Muscle layer of duodenum (tissue), 2 donors: ENCODE data around the gene ANKRD60.

Experiments used
- H3K27ac ChIP-seq: one replicate; pipeline ENCODE4 v1.7.0; 2013; ENCODE audit warnings: mild to moderate bottlenecking, low read length
- H3K27me3 ChIP-seq: one replicate; pipeline ENCODE4 v1.7.0; 2013; ENCODE audit warnings: low read depth, mild to moderate bottlenecking, control low read depth, low read length
- H3K36me3 ChIP-seq, 2 donors: one replicate each; pipeline ENCODE4 v1.7.0; 2013; ENCODE audit warnings: low read length in 2 of 2, control low read depth in 1 of 2, mild to moderate bottlenecking in 1 of 2; ENCODE audit not compliant: insufficient read depth in 2 of 2, control insufficient read depth in 1 of 2
- H3K4me1 ChIP-seq, 2 donors: one replicate each; pipeline ENCODE4 v1.7.0; 2013; ENCODE audit warnings: low read length in 2 of 2, mild to moderate bottlenecking in 2 of 2, control low read depth in 1 of 2, moderate library complexity in 1 of 2; ENCODE audit not compliant: insufficient read depth in 2 of 2, control insufficient read depth in 1 of 2
- H3K4me3 ChIP-seq, 2 donors: one replicate each; pipeline ENCODE4 v1.7.0; 2013; ENCODE audit warnings: low read length in 2 of 2, low read depth in 1 of 2, mild to moderate bottlenecking in 1 of 2
- H3K9me3 ChIP-seq, 2 donors: one replicate each; pipeline ENCODE4 v1.7.0; 2013; ENCODE audit warnings: low read length in 2 of 2, control low read depth in 1 of 2, mild to moderate bottlenecking in 1 of 2; ENCODE audit not compliant: control insufficient read depth in 1 of 2
- donor health status: healthy.

The ANKRD60 gene

GRCh38 chr20:58228484-58229197 lies at the start of gene ANKRD60:
TSS of gene ANKRD60 (minus strand) at chr20:58228653. CDS start at chr20:58228653, 0 bp downstream.
- Histone ChIP-seq H3K27me3 (peaks cover 28% of the 10 kb centered on the region), H3K9me3 (no peaks in the 10 kb centered on the region), H3K27ac (no peak within 1 kb of the TSS), H3K36me3 (peaks cover 3 to 14% of the 10 kb centered on the region in 2 donors), H3K4me1 (peaks cover 0 to 4% of the 10 kb centered on the region in 2 donors), H3K4me3 (peak within 1 kb of the TSS in 1 of 2 donors; percentile 53)

- Histone ChIP-seq H3K27me3 (no peaks in the 10 kb centered on the region), H3K4me1 (no peaks in the 10 kb centered on the region), H3K9me3 (no peaks in the 10 kb centered on the region), H3K4me3 (no peak overlapping the region), H3K27ac (no peak overlapping the region), H3K36me3 (no peaks in the 10 kb centered on the region)
Observed at GRCh38 chr20:58277578-58278472, 49.4 kb upstream of the ANKRD60 start.

- H3K4me3 ChIP-seq = no peak overlapping the region
- H3K27me3 ChIP-seq = no peaks in the 10 kb centered on the region
- no peaks in the 10 kb centered on the region for H3K9me3 ChIP-seq
- H3K36me3 ChIP-seq = no peaks in the 10 kb centered on the region
- H3K27ac ChIP-seq = no peak overlapping the region
- no peaks in the 10 kb centered on the region for H3K4me1 ChIP-seq
Observed at GRCh38 chr20:58277107-58277506, 48.7 kb upstream of the ANKRD60 start.

GRCh38 chr20:58274384-58274783 lies 45.9 kb upstream of the ANKRD60 start:
- H3K27me3 ChIP-seq = no peaks in the 10 kb centered on the region
- no peaks in the 10 kb centered on the region for H3K4me1 ChIP-seq
- H3K27ac ChIP-seq = no peak overlapping the region
- H3K4me3 ChIP-seq = no peak overlapping the region
- no peaks in the 10 kb centered on the region for H3K9me3 ChIP-seq
- H3K36me3 ChIP-seq = peaks cover 0 to 5% of the 10 kb centered on the region in 2 donors

GRCh38 chr20:58271606-58272351 lies 43.3 kb upstream of the ANKRD60 start:
- H3K36me3 ChIP-seq = peaks cover 0 to 17% of the 10 kb centered on the region in 2 donors
- no peak overlapping the region for H3K27ac ChIP-seq
- H3K27me3 ChIP-seq = no peaks in the 10 kb centered on the region
- H3K4me1 ChIP-seq = no peaks in the 10 kb centered on the region
- H3K4me3 ChIP-seq = no peak overlapping the region
- no peaks in the 10 kb centered on the region for H3K9me3 ChIP-seq

- Histone ChIP-seq H3K9me3 (no peaks in the 10 kb centered on the region), H3K36me3 (peaks cover 16 to 22% of the 10 kb centered on the region in 2 donors), H3K4me3 (no peak overlapping the region), H3K27ac (no peak overlapping the region), H3K4me1 (no peaks in the 10 kb centered on the region), H3K27me3 (no peaks in the 10 kb centered on the region)
Observed at GRCh38 chr20:58268936-58269619, 40.6 kb upstream of the ANKRD60 start.

- H3K4me1 ChIP-seq = no peaks in the 10 kb centered on the region
- peaks cover 16 to 22% of the 10 kb centered on the region in 2 donors for H3K36me3 ChIP-seq
- no peaks in the 10 kb centered on the region for H3K27me3 ChIP-seq
- no peak overlapping the region for H3K4me3 ChIP-seq
- H3K27ac ChIP-seq = no peak overlapping the region
- H3K9me3 ChIP-seq = no peaks in the 10 kb centered on the region
Observed at GRCh38 chr20:58268421-58268821, 40.0 kb upstream of the ANKRD60 start.

- Histone ChIP-seq H3K27me3 (no peaks in the 10 kb centered on the region), H3K9me3 (no peaks in the 10 kb centered on the region), H3K36me3 (peaks cover 17 to 23% of the 10 kb centered on the region in 2 donors)
Observed at GRCh38 chr20:58267389-58268215, 39.1 kb upstream of the ANKRD60 start.

GRCh38 chr20:58264271-58264670 lies 35.8 kb upstream of the ANKRD60 start:
- Histone ChIP-seq H3K27ac (no peak overlapping the region), H3K4me3 (no peak overlapping the region), H3K4me1 (no peaks in the 10 kb centered on the region), H3K9me3 (no peaks in the 10 kb centered on the region), H3K36me3 (peaks cover 20 to 22% of the 10 kb centered on the region in 2 donors), H3K27me3 (no peaks in the 10 kb centered on the region)

More at GRCh38 chr20:58267389-58268215, 39.1 kb upstream of the ANKRD60 start:
- H3K4me3 ChIP-seq = no peak overlapping the region
- H3K27ac ChIP-seq = no peak overlapping the region
- H3K4me1 ChIP-seq = no peaks in the 10 kb centered on the region

- Histone ChIP-seq H3K36me3 (peaks cover 11 to 20% of the 10 kb centered on the region in 2 donors), H3K4me3 (no peak overlapping the region), H3K4me1 (no peaks in the 10 kb centered on the region), H3K9me3 (no peaks in the 10 kb centered on the region), H3K27me3 (no peaks in the 10 kb centered on the region), H3K27ac (no peak overlapping the region)
Observed at GRCh38 chr20:58261660-58262059, 33.2 kb upstream of the ANKRD60 start.
